Astrocyte of the cerebellum (primary cell): ENCODE measurements around the gene GMNN.
"Not testable (repeated sequence)": the region's sequence is repeated elsewhere in the genome, so short reads cannot be mapped to it uniquely, and the experiment has no call there.

Experiments used
- DNase-seq: peaks from one replicate; pipeline ENCODE4 v3.0.0-alpha.2; 2011; ENCODE audit warnings: low read depth
- H3K4me3 ChIP-seq: 2 replicates; pipeline ENCODE4 v1.5.1; 2011; ENCODE audit warnings: mild to moderate bottlenecking, low read depth, low read length, moderate library complexity
- in situ Hi-C: cut with HindIII; loops from 2 replicates; pipeline ENCODE4 v1.10.0; 2017; ENCODE audit warnings: low sequenced_read_pairs
- TF ChIP-seq, protein P1 (sequence below): IDR thresholded peaks from 2 replicates; pipeline ENCODE4 v1.5.1; 2012; ENCODE audit warnings: low read length, low read depth, moderate library complexity, mild to moderate bottlenecking; ENCODE audit errors: missing control alignments

Gene GMNN

GRCh38 chr6:24774696-24775519 is at the start of gene GMNN:
Gene GMNN, plus strand, starts transcription at chr6:24774937. Its CDS starts 2,310 bp downstream, at chr6:24777247.
- in situ Hi-C loops, result no loop called here
- peak within 1 kb of the TSS; percentile 100 for H3K4me3 ChIP-seq
- TF ChIP-seq, protein P1, sequence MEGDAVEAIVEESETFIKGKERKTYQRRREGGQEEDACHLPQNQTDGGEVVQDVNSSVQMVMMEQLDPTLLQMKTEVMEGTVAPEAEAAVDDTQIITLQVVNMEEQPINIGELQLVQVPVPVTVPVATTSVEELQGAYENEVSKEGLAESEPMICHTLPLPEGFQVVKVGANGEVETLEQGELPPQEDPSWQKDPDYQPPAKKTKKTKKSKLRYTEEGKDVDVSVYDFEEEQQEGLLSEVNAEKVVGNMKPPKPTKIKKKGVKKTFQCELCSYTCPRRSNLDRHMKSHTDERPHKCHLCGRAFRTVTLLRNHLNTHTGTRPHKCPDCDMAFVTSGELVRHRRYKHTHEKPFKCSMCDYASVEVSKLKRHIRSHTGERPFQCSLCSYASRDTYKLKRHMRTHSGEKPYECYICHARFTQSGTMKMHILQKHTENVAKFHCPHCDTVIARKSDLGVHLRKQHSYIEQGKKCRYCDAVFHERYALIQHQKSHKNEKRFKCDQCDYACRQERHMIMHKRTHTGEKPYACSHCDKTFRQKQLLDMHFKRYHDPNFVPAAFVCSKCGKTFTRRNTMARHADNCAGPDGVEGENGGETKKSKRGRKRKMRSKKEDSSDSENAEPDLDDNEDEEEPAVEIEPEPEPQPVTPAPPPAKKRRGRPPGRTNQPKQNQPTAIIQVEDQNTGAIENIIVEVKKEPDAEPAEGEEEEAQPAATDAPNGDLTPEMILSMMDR, result no peak

GRCh38 chr6:24730653-24731052 is 44.1 kb upstream of the GMNN start:
- DNase-seq, in situ Hi-C loops, H3K4me3 ChIP-seq: not testable (repeated sequence)

More at GRCh38 chr6:24774696-24775519, at the start of gene GMNN:
- DNase-seq, result peak; percentile 80

DNA sequence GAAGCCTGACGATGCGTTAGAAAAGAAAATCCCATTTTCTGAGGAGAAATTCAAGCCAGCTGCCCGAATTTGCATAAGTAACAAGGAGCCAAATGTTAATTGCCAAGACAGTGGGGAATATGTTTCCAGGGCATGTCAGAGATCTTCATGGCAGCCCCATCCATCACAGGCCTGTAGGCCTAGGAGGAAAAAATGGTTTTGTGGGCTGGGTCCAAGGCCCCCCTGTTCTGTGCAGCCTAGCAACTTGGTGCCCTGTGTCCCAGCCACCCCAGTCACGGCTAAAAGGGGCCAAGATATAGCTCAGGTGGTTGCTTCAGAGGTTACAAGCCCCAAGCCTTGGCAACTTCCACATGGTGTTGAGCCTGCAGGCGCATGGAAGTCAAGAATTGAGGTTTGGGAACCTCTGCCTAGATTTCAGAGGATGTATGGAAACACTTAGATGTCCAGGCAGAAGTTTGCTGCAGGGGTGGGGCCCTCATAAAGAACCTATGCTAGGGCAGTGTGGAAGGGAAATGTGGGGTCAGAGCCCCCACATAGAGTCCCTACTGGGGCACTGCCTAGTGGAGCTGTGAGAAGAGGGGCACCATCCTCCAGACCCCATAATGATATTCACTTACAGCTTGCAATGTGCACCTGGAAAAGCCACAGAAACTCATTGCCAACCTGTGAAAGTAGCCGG is 43.1 kb upstream of the GMNN start:
- DNase-seq, H3K4me3 ChIP-seq, in situ Hi-C loops: not testable (repeated sequence)

DNA sequence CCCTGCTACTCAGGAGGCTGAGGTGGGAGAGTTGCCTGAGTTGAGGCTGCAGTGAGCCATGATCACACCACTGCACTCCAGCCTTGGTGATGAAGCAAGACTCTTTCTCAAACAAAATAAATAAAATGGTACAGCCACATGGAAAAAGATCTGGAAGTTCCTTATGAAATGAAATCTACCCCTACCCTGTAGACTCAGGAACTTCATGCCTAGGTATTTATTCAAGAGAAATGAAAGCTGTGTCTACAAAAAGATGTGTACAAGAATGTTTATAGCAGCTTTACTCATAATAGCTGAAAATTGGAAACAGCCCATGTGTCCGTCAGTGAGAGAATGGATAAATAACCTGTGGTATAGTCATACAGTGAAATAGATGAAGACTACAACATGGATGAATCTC is 40.6 kb upstream of the GMNN start:
- no peak overlapping the region for H3K4me3 ChIP-seq
- TF ChIP-seq, protein P1, result no peak
- DNase-seq, result no peak
- in situ Hi-C loops, result no loop called here

GRCh38 chr6:24734710-24735109 is 40.0 kb upstream of the GMNN start:
- H3K4me3 ChIP-seq, DNase-seq, in situ Hi-C loops: not testable (repeated sequence)

- TF ChIP-seq, protein P1, result no peak
- DNase-seq, result no peak
- H3K4me3 ChIP-seq, result no peak overlapping the region
- in situ Hi-C loops, result no loop called here
Measured at GRCh38 chr6:24738741-24739140, 36.0 kb upstream of the GMNN start.

GRCh38 chr6:24740861-24741260 is 33.9 kb upstream of the GMNN start:
- no peak overlapping the region for H3K4me3 ChIP-seq
- in situ Hi-C loops, result no loop called here

DNA sequence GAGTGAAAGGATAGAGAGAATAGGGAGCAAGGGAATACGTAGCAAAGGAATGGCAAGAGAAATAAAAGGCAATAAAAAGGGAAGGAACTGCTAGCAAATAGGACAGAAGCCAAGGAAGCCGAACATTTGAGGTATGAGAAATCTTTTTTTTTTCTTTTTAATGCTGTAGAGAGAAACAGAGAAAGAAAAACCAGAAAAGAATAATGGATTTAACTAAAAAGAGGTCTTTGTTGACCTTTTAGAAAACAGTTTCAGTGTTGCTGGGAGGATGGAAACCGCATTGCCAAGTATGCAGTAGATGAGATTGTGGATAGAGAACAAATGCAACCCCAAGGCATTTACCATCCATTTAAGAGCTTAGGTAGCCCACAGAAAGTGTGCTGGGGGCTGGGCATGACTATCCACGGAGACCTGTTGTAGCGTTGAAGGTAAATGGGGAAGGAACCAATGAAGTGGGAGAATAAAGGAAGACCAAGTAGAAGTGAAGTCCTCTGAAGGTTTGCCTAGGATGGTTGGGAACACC is 32.5 kb upstream of the GMNN start:
- TF ChIP-seq, protein P1, result no peak
- DNase-seq, result no peak
- in situ Hi-C loops, result no loop called here
- no peak overlapping the region for H3K4me3 ChIP-seq

More at GRCh38 chr6:24740861-24741260, 33.9 kb upstream of the GMNN start:
- DNase-seq, result no peak
- TF ChIP-seq, protein P1, result no peak
